NCI-H774 (cell line): ENCODE measurements around the gene MS4A12.
"Not testable (repeated sequence)": the region's sequence is repeated elsewhere in the genome, so short reads cannot be mapped to it uniquely, and the experiment has no call there.

Experiments
- DNase-seq: peaks from one replicate; lab custom pipeline; 2025; lab: John Stamatoyannopoulos, UW

Gene MS4A12

GRCh38 chr11:60492488-60493009 lies at the start of gene MS4A12:
TSS of gene MS4A12 (plus strand) at chr11:60492778. CDS start at chr11:60497319, 4,541 bp downstream.
- DNase-seq, result no peak

- no peak for DNase-seq
Observed at GRCh38 chr11:60447070-60447469, 45.5 kb upstream of the MS4A12 start.

- DNase-seq, result no peak
Observed at GRCh38 chr11:60447846-60448245, 44.7 kb upstream of the MS4A12 start.

DNA sequence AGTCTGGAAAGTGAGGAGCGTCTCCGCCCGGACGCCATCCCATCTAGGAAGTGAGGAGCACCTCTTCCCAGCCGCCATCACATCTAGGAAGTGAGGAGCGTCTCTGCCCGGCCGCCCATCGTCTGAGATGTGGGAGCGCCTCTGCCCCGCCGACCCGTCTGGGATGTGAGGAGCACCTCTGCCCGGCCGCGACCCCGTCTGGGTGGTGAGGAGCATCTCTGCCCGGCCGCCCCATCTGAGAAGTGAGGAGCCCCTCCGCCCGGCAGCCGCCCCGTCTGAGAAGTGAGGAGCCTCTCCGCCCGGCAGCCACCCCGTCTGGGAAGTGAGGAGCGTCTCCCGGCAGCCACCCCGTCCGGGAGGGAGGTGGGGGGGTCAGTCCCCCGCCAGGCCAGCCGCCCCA lies 41.4 kb upstream of the MS4A12 start:
- DNase-seq, result not testable (repeated sequence)

GRCh38 chr11:60454212-60454611 lies 38.4 kb upstream of the MS4A12 start:
- no peak for DNase-seq

DNA sequence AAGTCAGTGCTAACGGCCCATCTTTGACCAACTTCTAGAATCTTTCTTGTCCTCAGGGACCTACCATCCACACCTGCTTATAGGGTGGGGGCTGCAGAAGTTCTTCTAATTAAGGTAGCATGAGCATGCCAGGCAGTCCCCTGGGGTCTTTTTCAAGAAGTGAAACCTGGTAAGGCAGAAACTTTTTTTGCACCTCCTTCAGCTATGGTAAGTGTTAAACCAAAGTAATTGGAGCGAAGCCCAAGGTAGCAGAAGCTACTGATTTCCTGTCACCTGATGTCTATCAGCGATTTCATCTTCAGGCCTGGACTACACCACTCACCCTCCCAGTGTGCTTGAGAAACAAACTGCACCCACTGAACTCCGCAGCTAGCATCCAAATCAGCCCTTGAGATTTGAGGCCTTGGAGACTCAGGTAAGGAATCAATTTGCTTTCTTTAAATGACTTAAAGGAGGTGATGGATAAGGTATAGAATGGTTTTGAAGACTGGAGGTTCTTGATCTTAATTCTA lies 37.0 kb upstream of the MS4A12 start, which contains the start of gene MS4A1:
TSS of gene MS4A1 (plus strand) at position 317 of the 512 bp plus-strand sequence. CDS start 6,528 bp downstream, outside the sequence.
- no peak for DNase-seq

DNA sequence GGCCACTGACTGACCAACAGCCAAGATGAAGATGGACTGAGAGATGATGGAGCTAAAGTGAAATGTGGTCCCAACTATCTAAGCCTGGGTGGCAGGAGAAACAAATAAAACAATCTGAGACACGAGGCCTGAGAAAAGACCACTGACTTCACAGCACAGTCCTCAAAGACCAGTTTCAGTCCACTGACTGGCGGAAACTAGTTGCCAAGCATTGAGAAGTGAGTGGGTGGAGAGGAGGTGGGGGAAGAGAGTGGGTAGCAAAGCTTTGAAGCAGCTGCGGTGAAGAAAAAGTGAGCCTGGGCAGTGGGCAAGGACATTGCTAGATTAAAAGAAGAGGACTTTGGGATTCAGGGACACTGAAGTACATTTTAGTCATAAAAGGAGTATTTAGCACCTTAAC lies 35.0 kb upstream of the MS4A12 start:
- DNase-seq, result no peak

- no peak for DNase-seq
Observed at GRCh38 chr11:60459345-60459744, 33.2 kb upstream of the MS4A12 start.

GRCh38 chr11:60468829-60469228 lies 23.7 kb upstream of the MS4A12 start:
- DNase-seq, result no peak

- DNase-seq, result no peak
Observed at GRCh38 chr11:60469723-60470122, 22.9 kb upstream of the MS4A12 start.

GRCh38 chr11:60477035-60477445 lies 15.5 kb upstream of the MS4A12 start:
- DNase-seq, result no peak

GRCh38 chr11:60482361-60482760 lies 10.2 kb upstream of the MS4A12 start:
- no peak for DNase-seq

DNA sequence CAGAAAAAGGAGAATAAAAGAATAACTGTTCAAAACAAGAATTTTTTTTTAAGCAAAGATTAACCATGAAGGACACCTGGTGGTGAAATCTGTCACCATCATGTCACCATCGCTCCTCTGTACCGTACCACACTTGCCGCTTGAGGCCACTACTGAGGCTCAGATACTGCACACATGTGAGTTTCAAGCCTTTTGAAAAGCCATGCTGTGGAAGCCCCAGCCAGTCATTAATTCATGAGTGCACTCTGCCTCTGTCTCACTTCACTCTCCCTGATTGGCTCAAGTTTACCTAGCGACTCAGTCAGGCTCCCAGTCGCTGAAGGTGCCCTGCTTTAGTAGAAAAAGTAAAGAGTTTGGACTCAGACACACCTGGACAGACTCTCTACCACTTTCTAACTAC lies 6.6 kb upstream of the MS4A12 start:
- no peak for DNase-seq

DNA sequence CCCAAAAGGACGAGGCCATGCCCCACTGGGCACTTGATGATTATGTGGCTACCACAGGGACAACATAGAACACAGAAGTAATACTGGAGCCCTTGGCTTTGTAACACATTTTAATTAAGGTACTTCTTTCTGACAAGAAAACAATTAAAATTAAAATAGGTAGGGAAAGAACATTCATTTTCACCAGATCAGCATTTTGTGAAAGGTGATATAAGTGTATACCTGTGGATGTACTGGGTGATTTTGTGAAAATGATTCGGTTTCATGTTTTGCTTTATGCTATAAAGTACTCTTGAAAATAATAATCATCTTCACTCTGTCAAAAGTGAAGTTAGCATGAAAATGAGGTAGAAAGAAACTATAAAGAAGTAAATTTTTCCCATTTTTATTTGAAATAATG lies 876 bp downstream of the MS4A12 start:
- DNase-seq, result no peak

- no peak for DNase-seq
Observed at GRCh38 chr11:60498399-60498798, 5.8 kb downstream of the MS4A12 start.

- DNase-seq, result no peak
Observed at GRCh38 chr11:60498853-60499252, 6.3 kb downstream of the MS4A12 start.

DNA sequence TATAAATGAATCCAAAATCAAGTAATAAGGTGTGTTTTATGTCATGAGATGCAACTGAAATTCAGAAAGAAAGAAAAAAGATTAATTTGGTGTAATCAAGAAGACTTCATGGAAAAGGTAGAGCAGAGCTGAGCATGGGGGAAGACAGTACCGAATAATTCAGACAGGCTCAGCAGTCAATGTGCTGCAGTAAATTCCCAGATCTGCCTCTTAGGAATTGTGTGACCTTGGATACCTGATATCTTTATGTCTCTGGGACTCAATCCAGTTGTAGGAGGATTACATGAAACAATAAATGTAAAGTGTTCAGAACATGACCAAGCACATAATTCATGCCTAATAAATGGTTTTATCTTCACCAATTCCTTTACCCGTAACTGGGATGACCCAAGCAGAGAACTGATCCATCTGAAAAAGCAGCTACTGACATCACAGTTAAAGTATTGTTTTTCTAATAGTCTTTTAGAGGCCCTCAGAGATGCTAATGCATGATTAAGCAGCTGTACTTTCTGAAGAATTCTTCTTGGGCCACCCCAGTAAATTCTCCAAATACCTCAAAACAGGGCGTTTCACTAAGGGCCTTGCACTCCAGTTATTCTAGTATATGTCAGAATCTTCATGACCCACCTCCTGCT lies 7.8 kb downstream of the MS4A12 start:
- DNase-seq, result no peak

DNA sequence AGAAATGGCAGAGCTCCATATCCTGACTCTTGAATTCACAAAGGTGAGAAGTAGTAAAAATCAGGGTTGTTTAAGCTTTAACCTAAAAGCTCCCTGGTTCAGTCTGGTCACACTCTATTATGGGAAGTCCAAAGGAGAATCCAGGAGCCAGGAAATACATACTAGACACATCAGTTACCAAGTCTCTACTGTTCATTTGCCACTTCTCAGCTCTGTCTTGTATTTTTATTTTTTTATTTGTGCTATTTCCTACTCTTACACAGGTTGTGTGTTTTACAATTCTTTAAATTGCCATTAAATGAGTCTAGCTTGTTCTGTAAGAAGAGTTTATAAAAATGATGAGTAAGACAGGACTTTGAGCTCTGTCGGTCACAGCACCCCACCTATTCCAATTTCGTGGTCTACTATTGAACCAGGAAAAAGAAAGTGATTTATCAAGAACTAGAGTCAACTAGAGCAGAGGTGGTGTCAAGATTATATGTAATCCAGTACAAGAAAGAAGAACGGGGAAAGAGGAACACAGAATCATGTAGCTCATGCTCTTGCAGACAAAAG lies 9.7 kb downstream of the MS4A12 start:
- DNase-seq, result no peak

DNA sequence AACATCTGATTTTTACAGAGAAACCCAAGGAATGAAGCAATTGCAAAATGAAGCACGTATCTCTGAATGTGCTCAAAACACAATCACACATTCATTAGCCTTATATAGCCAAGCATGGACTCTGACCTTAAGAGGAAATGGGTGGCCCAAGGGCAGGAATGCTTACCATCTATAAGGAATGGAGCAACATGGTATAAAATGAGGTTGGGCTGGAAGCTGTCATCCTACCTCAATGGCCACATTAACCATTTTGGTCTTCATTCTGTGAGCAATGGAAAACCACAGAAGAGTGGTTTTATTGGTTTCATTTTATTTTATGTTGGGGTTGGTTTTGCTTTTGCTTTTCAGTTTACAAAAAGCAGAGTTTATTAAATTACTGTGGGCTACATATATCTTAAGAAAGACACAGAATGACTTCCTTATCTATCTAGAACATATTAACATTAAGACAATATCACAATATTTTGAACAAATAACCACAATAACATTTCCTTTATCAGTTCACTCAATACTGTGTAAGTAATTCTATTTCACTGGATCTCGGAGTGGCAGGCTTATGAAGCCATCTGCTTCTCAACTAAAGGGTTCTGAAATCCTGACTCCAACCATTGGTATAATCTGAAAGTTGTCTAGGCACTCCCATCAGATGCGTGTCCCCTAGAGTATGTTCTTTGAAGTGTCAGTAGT lies 11.8 kb downstream of the MS4A12 start:
- DNase-seq, result no peak

GRCh38 chr11:60509609-60510008 lies 17.0 kb downstream of the MS4A12 start:
- not testable (repeated sequence) for DNase-seq

DNA sequence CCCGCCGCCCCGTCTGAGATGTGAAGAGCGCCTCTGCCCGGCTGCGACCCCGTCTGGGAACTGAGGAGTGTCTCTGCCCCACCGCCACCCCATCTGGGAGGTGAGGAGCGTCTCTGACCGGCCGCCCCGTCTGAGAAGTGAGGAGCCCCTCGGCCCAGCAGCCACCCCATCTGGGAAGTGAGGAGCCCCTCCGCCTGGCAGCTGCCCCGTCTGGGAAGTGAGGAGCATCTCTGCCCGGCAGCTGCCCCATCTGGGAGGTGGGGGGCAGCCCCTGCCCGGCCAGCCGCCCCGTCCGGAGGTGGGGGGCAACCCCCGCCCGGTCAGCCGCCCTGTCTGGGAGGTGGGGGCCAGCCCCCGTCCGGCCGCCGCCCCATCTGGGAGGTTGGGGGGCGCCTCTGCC lies 17.6 kb downstream of the MS4A12 start:
- not testable (repeated sequence) for DNase-seq

DNA sequence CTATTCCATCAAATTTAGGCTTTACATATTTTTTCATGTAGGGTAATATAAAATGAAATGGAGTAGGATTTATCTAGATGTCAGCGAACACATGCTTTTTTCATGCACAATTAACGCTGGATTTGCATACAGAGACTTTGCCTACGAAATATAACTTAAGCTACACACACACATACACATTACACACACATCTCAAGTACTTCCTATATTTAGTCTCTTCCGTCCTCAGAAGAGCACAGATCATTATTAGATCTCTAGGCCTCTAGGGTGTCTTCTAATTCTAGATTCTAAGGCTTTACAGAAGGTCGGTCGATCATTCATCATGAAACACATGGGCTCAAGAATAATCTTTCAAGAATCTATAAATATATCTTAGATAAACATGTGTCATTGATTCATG lies 18.8 kb downstream of the MS4A12 start:
- no peak for DNase-seq

- no peak for DNase-seq
Observed at GRCh38 chr11:60512651-60513225, 20.2 kb downstream of the MS4A12 start.
